Panc1 (cell line): ENCODE results near the gene RSAD2. TPM values are rescaled to one million over a fixed set of nuclear protein-coding genes. Genes with fewer than 3 reads are reported as not detected.
A peak's percentile ranks its signal among the peaks of the same experiment; 100 is the strongest.

Experiments used
- ATAC-seq: fragments of 200-7000 bp; cut with Tn5 transposase; 2 replicates; pipeline ENCODE4 v1.9.1; 2020; ENCODE audit warnings: mild to moderate bottlenecking, moderate library complexity
- BruUV-seq: library from RNA; stranded (reverse); fragments of 400-500 nt; replicated peaks from 2 replicates; lab custom pipeline; 2021; lab: Mats Ljungman, UMichigan
- CTCF ChIA-PET: fragments of 300-600 bp; sonication (Branson Sonifier 250); formaldehyde crosslinking; loops from one replicate; lab custom pipeline; 2022; ENCODE audit warnings: antibody characterized with exemption; lab: Charles Lee
- POLR2A ChIA-PET: fragments of 300-600 bp; sonication (Branson Sonifier 250); formaldehyde crosslinking; loops from one replicate; lab custom pipeline; 2022; ENCODE audit warnings: antibody characterized with exemption; lab: Charles Lee
- DNase-seq: peaks from one replicate; pipeline ENCODE4 v3.0.0-alpha.2; 2010; ENCODE audit warnings: low read depth, low spot score
- H3K27ac ChIP-seq: 2 replicates; pipeline ENCODE4 v1.5.1; 2011; ENCODE audit warnings: mild to moderate bottlenecking, low read length, inconsistent platforms
- H3K27me3 ChIP-seq: fragments of 200-500 bp; sonication (Bioruptor generic); 2 replicates; pipeline ENCODE4 v1.6.0; 2014; ENCODE audit warnings: low read length, inconsistent platforms; ENCODE audit not compliant: control insufficient read depth, insufficient read depth
- H3K36me3 ChIP-seq: fragments of 200-500 bp; sonication (Bioruptor generic); 2 replicates; pipeline ENCODE4 v1.5.1; 2014; ENCODE audit warnings: inconsistent platforms, mild to moderate bottlenecking, low read length, moderate library complexity; ENCODE audit not compliant: control insufficient read depth, insufficient read depth
- H3K4me1 ChIP-seq: 2 replicates; pipeline ENCODE4 v1.5.1; 2011; ENCODE audit warnings: inconsistent platforms, mild to moderate bottlenecking, low read length, moderate library complexity; ENCODE audit not compliant: control insufficient read depth, insufficient read depth
- H3K4me3 ChIP-seq, 2 experiments: 2 replicates each; pipeline ENCODE4 v1.5.1; 2011 to 2012; ENCODE audit warnings: low read depth in 2 of 2, low read length in 2 of 2, mild to moderate bottlenecking in 2 of 2, inconsistent platforms in 1 of 2, moderate library complexity in 1 of 2
- H3K9me3 ChIP-seq: fragments of 200-500 bp; sonication (Bioruptor generic); 2 replicates; pipeline ENCODE4 v1.5.1; 2014; ENCODE audit warnings: low read depth, mild to moderate bottlenecking, inconsistent platforms, low read length, moderate library complexity; ENCODE audit not compliant: control insufficient read depth, insufficient read depth
- POLR2AphosphoS5 ChIP-seq: IDR thresholded peaks from 2 replicates; pipeline ENCODE4 v1.6.1; 2012; ENCODE audit warnings: mild to moderate bottlenecking, low read depth, low read length, moderate library complexity
- SIN3A ChIP-seq: IDR thresholded peaks from 2 replicates; pipeline ENCODE4 v1.6.1; 2012; ENCODE audit warnings: low read depth, mild to moderate bottlenecking, low read length, moderate library complexity, borderline replicate concordance; ENCODE audit not compliant: insufficient read depth
- TCF7L2 ChIP-seq: IDR thresholded peaks from 2 replicates; pipeline ENCODE4 v1.6.1; 2011; ENCODE audit warnings: mild to moderate bottlenecking, low read depth, low read length, inconsistent platforms
- in situ Hi-C: cut with HindIII; loops from 2 replicates; pipeline ENCODE4 v1.10.0; 2016; ENCODE audit warnings: low sequenced_read_pairs, low pct_unique_long_range_greater_than_20kb
- intact Hi-C: fragments of 100-400 bp; cut with micrococcal nuclease; formaldehyde crosslinking; loops from one replicate; pipeline ENCODE4 v1.10.0; 2022; ENCODE audit not compliant: unreplicated experiment
- total RNA-seq: library from RNA; stranded (reverse); gene quantifications from one replicate; pipeline ENCODE4 v1.2.1, GENCODE V29; 2021; ENCODE audit not compliant: unreplicated experiment
- TF ChIP-seq, protein P1 (sequence below): fragments of 450-650 bp; IDR thresholded peaks from 2 replicates; pipeline ENCODE4 v1.5.1; 2017; ENCODE audit warnings: mild to moderate bottlenecking
- TF ChIP-seq, protein P2 (sequence below), 2 experiments: IDR thresholded peaks; 2 replicates each; pipeline ENCODE4 v1.6.1; 2011 to 2012; ENCODE audit warnings: low read depth in 2 of 2, control low read depth in 1 of 2, low read length in 1 of 2, mild to moderate bottlenecking in 1 of 2, moderate library complexity in 1 of 2; ENCODE audit not compliant: insufficient read depth in 1 of 2

RSAD2 gene
- total RNA-seq, 1 experiment from 2014 or later, result 0.44 TPM

DNA sequence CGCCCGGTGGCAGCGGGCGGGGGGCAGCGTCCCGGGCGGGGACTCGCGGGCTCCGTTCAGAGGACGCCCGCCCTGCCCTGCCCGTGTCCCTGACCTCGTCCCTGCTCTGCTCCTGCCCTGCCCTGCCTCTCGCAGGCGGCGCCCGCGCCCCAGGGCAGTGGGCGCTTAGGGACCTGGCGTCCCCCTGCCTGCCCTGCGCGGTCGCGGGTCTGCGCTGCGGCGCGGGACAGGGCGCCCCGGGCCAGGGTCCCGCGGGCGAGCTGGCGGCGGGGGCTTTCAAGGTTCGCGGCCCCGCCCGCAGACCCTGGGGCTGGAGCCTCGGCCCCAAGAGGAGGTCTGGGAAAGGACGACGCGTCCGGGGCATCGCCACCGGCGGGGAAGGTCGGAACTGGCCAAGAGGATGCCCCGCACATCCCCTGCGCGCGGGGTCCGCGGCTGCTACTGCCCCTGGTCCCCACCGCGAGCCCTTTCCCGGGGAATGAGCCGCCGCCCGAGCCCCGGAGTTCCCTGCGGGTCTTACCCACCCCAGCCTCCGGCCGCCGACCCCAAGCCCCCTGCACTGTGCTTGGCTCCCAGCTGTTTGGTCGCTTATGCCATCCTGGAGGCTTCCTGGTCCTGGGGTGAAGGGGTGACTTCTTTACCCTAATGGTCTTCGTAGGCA lies 40.3 kb downstream of the RSAD2 start:
- Histone ChIP-seq H3K4me1 (no peaks in the 10 kb centered on the region; the same call in 1 of the 2 replicates), H3K4me3 (peak overlapping the region; percentile 59 to 63), H3K9me3 (no peaks in the 10 kb centered on the region), H3K27ac (no peak overlapping the region), H3K27me3 (no peaks in the 10 kb centered on the region), H3K36me3 (no peaks in the 10 kb centered on the region)
- ATAC-seq (peak; percentile 80), DNase-seq (no peak)
- ChIA-PET CTCF (interaction anchor here (0.6 to 0.7 kb wide), 4 partner anchors 10 to 1902 kb away, joined by 6 to 10 read pairs (median 6); no protein-coding TSS in a partner anchor), POLR2A (interaction anchor here (0.6 kb wide), 1 partner anchor 1937 kb away, joined by 10 read pairs; no protein-coding TSS in a partner anchor)
- intact Hi-C loops (no loop called here), in situ Hi-C loops (no loop called here)
- TF ChIP-seq, protein P1, sequence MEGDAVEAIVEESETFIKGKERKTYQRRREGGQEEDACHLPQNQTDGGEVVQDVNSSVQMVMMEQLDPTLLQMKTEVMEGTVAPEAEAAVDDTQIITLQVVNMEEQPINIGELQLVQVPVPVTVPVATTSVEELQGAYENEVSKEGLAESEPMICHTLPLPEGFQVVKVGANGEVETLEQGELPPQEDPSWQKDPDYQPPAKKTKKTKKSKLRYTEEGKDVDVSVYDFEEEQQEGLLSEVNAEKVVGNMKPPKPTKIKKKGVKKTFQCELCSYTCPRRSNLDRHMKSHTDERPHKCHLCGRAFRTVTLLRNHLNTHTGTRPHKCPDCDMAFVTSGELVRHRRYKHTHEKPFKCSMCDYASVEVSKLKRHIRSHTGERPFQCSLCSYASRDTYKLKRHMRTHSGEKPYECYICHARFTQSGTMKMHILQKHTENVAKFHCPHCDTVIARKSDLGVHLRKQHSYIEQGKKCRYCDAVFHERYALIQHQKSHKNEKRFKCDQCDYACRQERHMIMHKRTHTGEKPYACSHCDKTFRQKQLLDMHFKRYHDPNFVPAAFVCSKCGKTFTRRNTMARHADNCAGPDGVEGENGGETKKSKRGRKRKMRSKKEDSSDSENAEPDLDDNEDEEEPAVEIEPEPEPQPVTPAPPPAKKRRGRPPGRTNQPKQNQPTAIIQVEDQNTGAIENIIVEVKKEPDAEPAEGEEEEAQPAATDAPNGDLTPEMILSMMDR, result no peak
- no peak for TF ChIP-seq SIN3A
- no peak for TF ChIP-seq POLR2AphosphoS5
- TF ChIP-seq TCF7L2, result no peak
- TF ChIP-seq, protein P2, sequence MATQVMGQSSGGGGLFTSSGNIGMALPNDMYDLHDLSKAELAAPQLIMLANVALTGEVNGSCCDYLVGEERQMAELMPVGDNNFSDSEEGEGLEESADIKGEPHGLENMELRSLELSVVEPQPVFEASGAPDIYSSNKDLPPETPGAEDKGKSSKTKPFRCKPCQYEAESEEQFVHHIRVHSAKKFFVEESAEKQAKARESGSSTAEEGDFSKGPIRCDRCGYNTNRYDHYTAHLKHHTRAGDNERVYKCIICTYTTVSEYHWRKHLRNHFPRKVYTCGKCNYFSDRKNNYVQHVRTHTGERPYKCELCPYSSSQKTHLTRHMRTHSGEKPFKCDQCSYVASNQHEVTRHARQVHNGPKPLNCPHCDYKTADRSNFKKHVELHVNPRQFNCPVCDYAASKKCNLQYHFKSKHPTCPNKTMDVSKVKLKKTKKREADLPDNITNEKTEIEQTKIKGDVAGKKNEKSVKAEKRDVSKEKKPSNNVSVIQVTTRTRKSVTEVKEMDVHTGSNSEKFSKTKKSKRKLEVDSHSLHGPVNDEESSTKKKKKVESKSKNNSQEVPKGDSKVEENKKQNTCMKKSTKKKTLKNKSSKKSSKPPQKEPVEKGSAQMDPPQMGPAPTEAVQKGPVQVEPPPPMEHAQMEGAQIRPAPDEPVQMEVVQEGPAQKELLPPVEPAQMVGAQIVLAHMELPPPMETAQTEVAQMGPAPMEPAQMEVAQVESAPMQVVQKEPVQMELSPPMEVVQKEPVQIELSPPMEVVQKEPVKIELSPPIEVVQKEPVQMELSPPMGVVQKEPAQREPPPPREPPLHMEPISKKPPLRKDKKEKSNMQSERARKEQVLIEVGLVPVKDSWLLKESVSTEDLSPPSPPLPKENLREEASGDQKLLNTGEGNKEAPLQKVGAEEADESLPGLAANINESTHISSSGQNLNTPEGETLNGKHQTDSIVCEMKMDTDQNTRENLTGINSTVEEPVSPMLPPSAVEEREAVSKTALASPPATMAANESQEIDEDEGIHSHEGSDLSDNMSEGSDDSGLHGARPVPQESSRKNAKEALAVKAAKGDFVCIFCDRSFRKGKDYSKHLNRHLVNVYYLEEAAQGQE (IDR thresholded peaks at IDR 0.05; ENCODE audit: insufficient read depth in 1 of 2, low read depth in 2 of 2, low read length in 1 of 2), result no peak
- no TSS peak for BruUV-seq

- ATAC-seq, result no peak
- TF ChIP-seq, protein P2 (IDR thresholded peaks at IDR 0.05; ENCODE audit: insufficient read depth in 1 of 2, low read depth in 2 of 2, low read length in 1 of 2), result no peak
- TF ChIP-seq POLR2AphosphoS5, result no peak
- TF ChIP-seq SIN3A, result no peak
- no peak for TF ChIP-seq TCF7L2
- TF ChIP-seq, protein P1, result no peak
- no TSS peak for BruUV-seq
- intact Hi-C loops, result loop anchor here (5.0 kb wide), 1 partner anchor 117 kb away; no protein-coding TSS in a partner anchor
- CTCF ChIA-PET, result no interaction called here
- Histone ChIP-seq H3K4me3 (no peak overlapping the region), H3K27ac (no peak overlapping the region), H3K27me3 (no peaks in the 10 kb centered on the region), H3K36me3 (no peaks in the 10 kb centered on the region), H3K4me1 (no peaks in the 10 kb centered on the region; the same call in 1 of the 2 replicates), H3K9me3 (no peaks in the 10 kb centered on the region)
- in situ Hi-C loops, result no loop called here
- POLR2A ChIA-PET, result no interaction called here
- DNase-seq, result no peak
These were observed 42.5 kb downstream of the RSAD2 start for GRCh38 chr2:6919901-6920742.
